Thoracic aorta (tissue), 2 donors: Measurements from ENCODE around the gene SNRNP200. TPM values are rescaled to one million over a fixed set of nuclear protein-coding genes. Genes with fewer than 3 reads are reported as not detected.

ENCODE experiments used
- ATAC-seq: fragments of 150-250 bp; one replicate; pipeline ENCODE4 v1.8.0; 2017; ENCODE audit warnings: low read depth; ENCODE audit not compliant: insufficient number of reproducible peaks, low FRiP score
- DNase-seq: peaks from one replicate; pipeline ENCODE4 v3.0.0-alpha.2; 2020; ENCODE audit warnings: low spot score
- H3K27ac ChIP-seq, 2 donors: fragments of 200-600 bp; sonication (generic); 1 replicate in 1 of 2; 2 replicates in 1 of 2; pipeline ENCODE4 v1.5.1; 2016; ENCODE audit warnings: mild to moderate bottlenecking in 2 of 2, moderate library complexity in 2 of 2
- H3K27me3 ChIP-seq: fragments of 200-600 bp; sonication (generic); replicated peaks from 2 replicates; pipeline ENCODE4 v1.6.0; 2016; ENCODE audit warnings: mild to moderate bottlenecking; ENCODE audit not compliant: insufficient read depth
- H3K36me3 ChIP-seq: fragments of 200-600 bp; sonication (generic); one replicate; pipeline ENCODE4 v1.5.1; 2016
- H3K4me1 ChIP-seq, 2 donors: fragments of 200-600 bp; sonication (generic); 1 replicate in 1 of 2; 2 replicates in 1 of 2; pipeline versions ENCODE4 v1.5.1 to v1.6.0; 2016; ENCODE audit warnings: low read depth in 2 of 2, mild to moderate bottlenecking in 1 of 2; ENCODE audit not compliant: control insufficient read depth in 1 of 2
- H3K4me3 ChIP-seq: fragments of 200-600 bp; sonication (generic); 2 replicates; pipeline ENCODE4 v1.5.1; 2016; ENCODE audit warnings: mild to moderate bottlenecking
- H3K9me3 ChIP-seq: fragments of 200-600 bp; sonication (generic); 2 replicates; pipeline ENCODE4 v1.5.1; 2016
- CTCF ChIP-seq: fragments of 200-600 bp; sonication (generic); IDR thresholded peaks from one replicate; pipeline ENCODE4 v1.5.1; 2019; ENCODE audit warnings: antibody characterized with exemption
- total RNA-seq, 2 donors: library from RNA; depleted of rRNA; stranded (reverse); fragments of >200 nt; gene quantifications; one replicate each; pipeline versions ENCODE4 v1.1.0 to v1.2.3, GENCODE V29; 2016

SNRNP200 gene
- total RNA-seq, 2 donors from 2014 or later: 77.2 to 85.6 TPM

GRCh38 chr2:96329874-96330273 lies 24.5 kb upstream of the SNRNP200 start:
- H3K27me3 ChIP-seq: no peaks in the 10 kb centered on the region
- no peaks in the 10 kb centered on the region for H3K9me3 ChIP-seq
- H3K4me3 ChIP-seq: no peak overlapping the region
- ATAC-seq (no peak), DNase-seq (no peak)
- H3K36me3 ChIP-seq: no peaks in the 10 kb centered on the region
- H3K27ac ChIP-seq: no peak overlapping the region
- peaks cover 0 to 24% of the 10 kb centered on the region in 2 donors for H3K4me1 ChIP-seq
- TF ChIP-seq CTCF: no peak

GRCh38 chr2:96329456-96329855 lies 24.1 kb upstream of the SNRNP200 start:
- Histone ChIP-seq H3K27ac (no peak overlapping the region), H3K27me3 (no peaks in the 10 kb centered on the region), H3K4me1 (peaks cover 0 to 23% of the 10 kb centered on the region in 2 donors), H3K4me3 (no peak overlapping the region), H3K36me3 (no peaks in the 10 kb centered on the region), H3K9me3 (no peaks in the 10 kb centered on the region)
- ATAC-seq (no peak), DNase-seq (no peak)
- no peak for TF ChIP-seq CTCF

- H3K36me3 ChIP-seq: no peaks in the 10 kb centered on the region
- no peak overlapping the region for H3K27ac ChIP-seq
- TF ChIP-seq CTCF: no peak
- no peaks in the 10 kb centered on the region for H3K27me3 ChIP-seq
- no peak for DNase-seq
- H3K4me1 ChIP-seq: peaks cover under 1 to 22% of the 10 kb centered on the region in 2 donors
- no peak overlapping the region for H3K4me3 ChIP-seq
- H3K9me3 ChIP-seq: no peaks in the 10 kb centered on the region
- no peak for ATAC-seq
These were observed 21.9 kb upstream of the SNRNP200 start for GRCh38 chr2:96326990-96327820.

GRCh38 chr2:96326564-96326963 lies 21.2 kb upstream of the SNRNP200 start:
- TF ChIP-seq CTCF: no peak
- ATAC-seq (no peak), DNase-seq (no peak)
- Histone ChIP-seq H3K9me3 (no peaks in the 10 kb centered on the region), H3K4me1 (peaks cover 5 to 28% of the 10 kb centered on the region in 2 donors), H3K27me3 (no peaks in the 10 kb centered on the region), H3K27ac (no peak overlapping the region), H3K36me3 (no peaks in the 10 kb centered on the region), H3K4me3 (no peak overlapping the region)

GRCh38 chr2:96325884-96326255 lies 20.5 kb upstream of the SNRNP200 start:
- no peak for ATAC-seq
- DNase-seq: no peak
- H3K4me3 ChIP-seq: peak overlapping the region; percentile 72

More at GRCh38 chr2:96325884-96326255, 20.5 kb upstream of the SNRNP200 start:
- no peak for TF ChIP-seq CTCF
- Histone ChIP-seq H3K27ac (no peak overlapping the region), H3K36me3 (no peaks in the 10 kb centered on the region), H3K27me3 (no peaks in the 10 kb centered on the region), H3K4me1 (peaks cover 5 to 35% of the 10 kb centered on the region in 2 donors), H3K9me3 (no peaks in the 10 kb centered on the region)
